GM19395 (cell line): Measurements from ENCODE around the gene CTSZ.
"Not testable (repeated sequence)": the region's sequence is repeated elsewhere in the genome, so short reads cannot be mapped to it uniquely, and the experiment has no call there.

Source experiments
- ATAC-seq: cut with Tn5 transposase; IDR thresholded peaks from one replicate; pipeline ENCODE4 v1.9.1; 2021; ENCODE audit warnings: mild to moderate bottlenecking, moderate library complexity; ENCODE audit not compliant: unreplicated experiment

The CTSZ gene

DNA sequence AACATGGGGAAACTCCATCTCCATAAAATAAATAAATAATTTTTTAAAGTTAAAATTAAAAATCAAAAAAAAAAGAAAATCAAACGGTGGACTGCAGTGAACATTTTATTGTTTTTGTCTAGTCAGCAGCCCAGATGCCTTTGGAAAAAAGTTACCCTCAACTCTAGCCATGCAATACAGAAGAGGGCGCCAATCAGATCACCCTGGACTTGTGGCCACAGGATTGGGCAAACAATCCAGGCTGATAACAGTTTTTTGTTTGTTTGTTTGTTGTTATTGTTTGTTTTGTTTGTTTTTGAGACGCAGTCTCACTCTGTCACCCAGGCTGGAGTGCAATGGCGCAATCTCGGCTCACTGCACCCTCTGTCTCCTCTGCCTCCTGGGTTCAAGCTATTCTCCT is 56.5 kb downstream of the CTSZ start:
- no peak for ATAC-seq

DNA sequence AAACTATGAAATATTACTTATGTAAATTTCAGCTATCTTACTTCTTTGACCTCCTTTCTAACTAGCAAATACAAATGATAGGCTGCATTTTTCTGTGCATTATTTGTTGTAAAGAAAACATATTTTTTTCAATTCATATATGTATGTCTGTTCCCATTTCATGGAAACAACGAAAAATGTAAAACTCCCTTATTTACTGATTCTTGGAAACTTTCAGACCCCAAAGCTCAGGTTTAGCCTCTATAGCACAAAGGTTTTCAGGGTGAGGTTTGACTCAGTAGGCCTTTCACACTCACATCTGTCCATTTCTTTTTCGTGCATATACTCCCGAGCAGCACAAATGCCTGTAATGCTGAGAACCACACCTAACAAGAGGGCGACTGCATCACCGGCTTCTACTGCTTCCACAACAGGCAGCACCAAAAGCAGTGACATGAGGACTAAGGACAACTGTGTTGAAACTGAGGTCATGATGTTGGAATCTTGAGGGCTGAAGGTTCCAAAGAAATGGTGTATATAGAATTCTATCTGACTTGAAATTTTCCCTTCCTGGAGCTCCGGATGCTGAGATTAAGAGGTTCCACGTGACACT is 59.2 kb downstream of the CTSZ start:
- ATAC-seq, result not testable (repeated sequence)

DNA sequence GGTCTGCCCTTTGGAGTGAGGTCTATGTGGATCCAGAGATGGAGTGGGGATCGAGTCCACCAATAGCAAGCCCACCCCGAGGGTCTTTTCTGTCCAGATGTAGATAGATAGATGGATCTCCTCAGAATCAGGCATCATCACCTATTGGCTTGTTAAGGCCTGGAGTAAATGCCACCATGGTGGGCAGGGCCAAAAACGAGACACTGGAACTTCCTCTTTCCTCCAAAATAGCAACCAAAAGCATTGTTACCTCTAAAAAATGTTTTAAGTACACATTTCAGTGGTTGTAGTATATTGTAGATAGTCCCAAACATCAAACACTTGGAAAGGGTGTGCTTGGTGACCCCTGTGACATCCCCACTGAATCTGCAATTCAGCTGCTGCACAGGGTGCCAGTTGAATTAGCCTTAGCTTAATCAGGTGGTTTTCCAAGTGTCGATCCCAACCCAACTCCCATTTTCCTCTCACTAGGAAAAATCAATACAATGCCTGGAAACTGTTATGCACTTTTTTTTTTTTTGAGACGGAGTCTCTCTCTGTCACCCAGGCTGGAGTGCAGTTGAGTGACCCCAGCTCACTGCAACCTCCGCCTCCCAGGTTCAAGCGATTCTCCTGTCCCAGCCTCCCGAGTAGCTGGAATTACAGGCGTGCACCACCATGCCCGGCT is 61.0 kb downstream of the CTSZ start:
- ATAC-seq, result no peak
